Tibial nerve (tissue), 4 donors: ENCODE data around the gene CDC25B.

Experiments used
- EP300 ChIP-seq, 2 donors: sonication (generic); formaldehyde crosslinking; IDR thresholded peaks; one replicate each; pipeline ENCODE4 v1.6.1; 2017; ENCODE audit warnings: antibody characterized with exemption in 2 of 2, mild to moderate bottlenecking in 1 of 2
- TF ChIP-seq, protein P1 (sequence below), 5 experiments: fragments of 200-600 bp in 3 of 5; fragments of 450-650 bp in 2 of 5; sonication (generic) in 3 of 5; IDR thresholded peaks; one replicate each; pipeline ENCODE4 v1.5.1; 2016 to 2019; ENCODE audit warnings: antibody characterized with exemption in 5 of 5, mild to moderate bottlenecking in 3 of 5, moderate library complexity in 2 of 5

DNA sequence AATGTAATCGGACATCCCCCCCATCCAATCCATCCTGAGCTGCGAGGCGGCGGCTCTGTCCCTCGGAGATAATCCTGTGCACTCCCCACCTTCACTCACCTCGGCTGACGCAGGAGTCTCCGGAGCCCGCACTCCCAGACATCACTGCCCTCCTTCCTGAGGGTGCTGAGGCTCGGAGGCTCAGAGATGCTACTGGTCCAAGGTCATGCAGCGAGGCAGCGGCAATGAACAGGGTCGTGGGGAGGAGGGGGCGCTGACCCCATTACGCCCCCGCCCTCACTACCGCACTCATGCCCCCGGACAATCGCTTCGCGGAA lies 29.0 kb upstream of the CDC25B start:
- TF ChIP-seq, protein P1, sequence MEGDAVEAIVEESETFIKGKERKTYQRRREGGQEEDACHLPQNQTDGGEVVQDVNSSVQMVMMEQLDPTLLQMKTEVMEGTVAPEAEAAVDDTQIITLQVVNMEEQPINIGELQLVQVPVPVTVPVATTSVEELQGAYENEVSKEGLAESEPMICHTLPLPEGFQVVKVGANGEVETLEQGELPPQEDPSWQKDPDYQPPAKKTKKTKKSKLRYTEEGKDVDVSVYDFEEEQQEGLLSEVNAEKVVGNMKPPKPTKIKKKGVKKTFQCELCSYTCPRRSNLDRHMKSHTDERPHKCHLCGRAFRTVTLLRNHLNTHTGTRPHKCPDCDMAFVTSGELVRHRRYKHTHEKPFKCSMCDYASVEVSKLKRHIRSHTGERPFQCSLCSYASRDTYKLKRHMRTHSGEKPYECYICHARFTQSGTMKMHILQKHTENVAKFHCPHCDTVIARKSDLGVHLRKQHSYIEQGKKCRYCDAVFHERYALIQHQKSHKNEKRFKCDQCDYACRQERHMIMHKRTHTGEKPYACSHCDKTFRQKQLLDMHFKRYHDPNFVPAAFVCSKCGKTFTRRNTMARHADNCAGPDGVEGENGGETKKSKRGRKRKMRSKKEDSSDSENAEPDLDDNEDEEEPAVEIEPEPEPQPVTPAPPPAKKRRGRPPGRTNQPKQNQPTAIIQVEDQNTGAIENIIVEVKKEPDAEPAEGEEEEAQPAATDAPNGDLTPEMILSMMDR (IDR thresholded peaks at IDR 0.05) = no peak
- no peak for TF ChIP-seq EP300 (IDR thresholded peaks at IDR 0.05)
